Left lung (tissue), 10 donors: ENCODE measurements around the gene IL4. TPM values are rescaled to one million over a fixed set of nuclear protein-coding genes. Genes with fewer than 3 reads are reported as not detected.

ENCODE experiments used
- ATAC-seq: fragments of 200-7000 bp; cut with Tn5 transposase; one replicate; pipeline ENCODE4 v1.9.1; 2020; ENCODE audit warnings: moderate library complexity
- DNase-seq, 4 donors: peaks; one replicate each; pipeline ENCODE4 v3.0.0-alpha.2; 2013 to 2020
- H3K27ac ChIP-seq, 2 donors: fragments of 200-600 bp; sonication (generic) in 1 of 2; one replicate each; pipeline versions ENCODE4 v1.5.0 to v1.8.0; 2020 to 2021
- H3K27me3 ChIP-seq, 2 donors: fragments of 200-600 bp; sonication (generic) in 1 of 2; one replicate each; pipeline versions ENCODE4 v1.5.0 to v1.8.0; 2020 to 2021
- H3K36me3 ChIP-seq, 2 donors: fragments of 200-600 bp; sonication (generic) in 1 of 2; one replicate each; pipeline versions ENCODE4 v1.5.0 to v1.8.0; 2020 to 2021
- H3K4me1 ChIP-seq, 2 donors: fragments of 200-600 bp; one replicate each; pipeline ENCODE4 v1.8.0; 2021
- H3K4me3 ChIP-seq, 2 donors: fragments of 200-600 bp; sonication (generic) in 1 of 2; one replicate each; pipeline versions ENCODE4 v1.5.0 to v1.8.0; 2020 to 2021; ENCODE audit warnings: mild to moderate bottlenecking in 1 of 2
- H3K9me3 ChIP-seq, 2 donors: fragments of 200-600 bp; sonication (generic) in 1 of 2; one replicate each; pipeline versions ENCODE4 v1.5.0 to v1.8.0; 2020 to 2021
- intact Hi-C, 2 donors: fragments of 100-400 bp; cut with DNase I; formaldehyde crosslinking; loops; one replicate each; pipeline versions ENCODE4 v1.11.2 to v1.14.2; 2022
- polyA plus RNA-seq, 6 donors: library from polyadenylated mRNA; unstranded; fragments of 120-200 nt; gene quantifications; one replicate each; pipeline ENCODE4 v1.2.1, GENCODE V29; 2013; ENCODE audit not compliant: insufficient read length in 6 of 6
- total RNA-seq, 2 donors: library from RNA; stranded (reverse); fragmentation: NEBNext Ultra II Directional; extraction: Animal tissue kit (Norgen Biotek cat#: 25700); gene quantifications; one replicate each; pipeline ENCODE4 v1.2.1, GENCODE V29; 2021
- TF ChIP-seq, protein P1 (sequence below), 2 donors: fragments of 200-600 bp; sonication (generic) in 1 of 2; IDR thresholded peaks; one replicate each; pipeline versions ENCODE4 v1.5.0 to v1.8.0; 2021; ENCODE audit warnings: antibody characterized with exemption in 2 of 2
- donor health status: DM: no; HTN: yes; CAD: no.
- donor health status: DM: no; HTN: no; CAD: no.

The IL4 gene
- total and polyA plus RNA-seq, 8 donors, result 0.27 to 0.84 (median 0.44) TPM; not detected in 4

- DNase-seq, result no peak
- H3K4me1 ChIP-seq, result no peaks in the 10 kb centered on the region
- H3K27ac ChIP-seq, result no peak overlapping the region
- TF ChIP-seq, protein P1, sequence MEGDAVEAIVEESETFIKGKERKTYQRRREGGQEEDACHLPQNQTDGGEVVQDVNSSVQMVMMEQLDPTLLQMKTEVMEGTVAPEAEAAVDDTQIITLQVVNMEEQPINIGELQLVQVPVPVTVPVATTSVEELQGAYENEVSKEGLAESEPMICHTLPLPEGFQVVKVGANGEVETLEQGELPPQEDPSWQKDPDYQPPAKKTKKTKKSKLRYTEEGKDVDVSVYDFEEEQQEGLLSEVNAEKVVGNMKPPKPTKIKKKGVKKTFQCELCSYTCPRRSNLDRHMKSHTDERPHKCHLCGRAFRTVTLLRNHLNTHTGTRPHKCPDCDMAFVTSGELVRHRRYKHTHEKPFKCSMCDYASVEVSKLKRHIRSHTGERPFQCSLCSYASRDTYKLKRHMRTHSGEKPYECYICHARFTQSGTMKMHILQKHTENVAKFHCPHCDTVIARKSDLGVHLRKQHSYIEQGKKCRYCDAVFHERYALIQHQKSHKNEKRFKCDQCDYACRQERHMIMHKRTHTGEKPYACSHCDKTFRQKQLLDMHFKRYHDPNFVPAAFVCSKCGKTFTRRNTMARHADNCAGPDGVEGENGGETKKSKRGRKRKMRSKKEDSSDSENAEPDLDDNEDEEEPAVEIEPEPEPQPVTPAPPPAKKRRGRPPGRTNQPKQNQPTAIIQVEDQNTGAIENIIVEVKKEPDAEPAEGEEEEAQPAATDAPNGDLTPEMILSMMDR (IDR thresholded peaks at IDR 0.05), result no peak
- H3K4me3 ChIP-seq, result no peak overlapping the region
- H3K9me3 ChIP-seq, result no peaks in the 10 kb centered on the region
- no peaks in the 10 kb centered on the region for H3K36me3 ChIP-seq
- intact Hi-C loops, result no loop called here
- no peaks in the 10 kb centered on the region for H3K27me3 ChIP-seq
- no peak for ATAC-seq
These were observed 52.0 kb downstream of the IL4 start for GRCh38 chr5:132725745-132726144.

DNA sequence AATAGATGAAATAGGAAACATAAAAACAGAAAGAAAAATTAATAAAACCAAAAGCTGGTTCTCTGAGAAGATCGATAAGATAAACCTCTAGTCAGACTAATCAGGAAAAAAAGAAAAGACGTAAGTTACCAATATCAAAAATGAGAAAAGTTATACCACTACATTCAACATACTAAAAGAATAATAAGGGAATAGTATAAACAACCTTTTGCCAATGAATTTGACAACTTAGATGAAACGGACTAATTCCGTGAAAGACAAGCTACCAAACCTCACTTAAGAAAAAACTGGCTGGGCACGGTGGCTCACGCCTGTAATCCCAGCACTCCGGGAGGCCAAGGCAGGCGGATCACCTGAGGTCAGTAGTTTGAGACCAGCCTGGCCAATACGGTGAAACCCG, 56.1 kb downstream of the IL4 start:
- no peak for ATAC-seq
- intact Hi-C loops, result no loop called here

More for the DNA sequence above, 56.1 kb downstream of the IL4 start:
- TF ChIP-seq, protein P1 (IDR thresholded peaks at IDR 0.05), result no peak
- H3K4me3 ChIP-seq, result no peak overlapping the region
- no peaks in the 10 kb centered on the region for H3K36me3 ChIP-seq
- no peak for DNase-seq
- H3K27me3 ChIP-seq, result no peaks in the 10 kb centered on the region
- no peaks in the 10 kb centered on the region for H3K4me1 ChIP-seq
- H3K27ac ChIP-seq, result no peak overlapping the region
- no peaks in the 10 kb centered on the region for H3K9me3 ChIP-seq

Other genes starting within 250 kb of the IL4 start
- gene IRF1, start 183.2 kb upstream of the IL4 start, total RNA-seq, result 10 to 100 TPM; 41.4 to 93.3 TPM
- 10 to 100 TPM; 15.1 to 23.2 (median 17.8) TPM for gene IRF1, start 183.2 kb upstream of the IL4 start, polyA plus RNA-seq
- gene IL5, start 130.5 kb upstream of the IL4 start, total RNA-seq, result not detected
- under 1 TPM in 5 of 6 donors, not detected in 1; 0.31 to 0.61 (median 0.36) TPM for gene IL5, start 130.5 kb upstream of the IL4 start, polyA plus RNA-seq
- gene RAD50, start 117.0 kb upstream of the IL4 start, total RNA-seq, result 10 to 100 TPM; 35.3 to 39.9 TPM
- gene RAD50, start 117.0 kb upstream of the IL4 start, polyA plus RNA-seq, result 10 to 100 TPM; 35.4 to 50.0 (median 45.0) TPM
- gene IL13, start 15.8 kb upstream of the IL4 start, total RNA-seq, result not detected
- under 1 TPM in 2 of 6 donors, not detected in 4; 0.15 to 0.16 TPM for gene IL13, start 15.8 kb upstream of the IL4 start, polyA plus RNA-seq
- 10 to 100 TPM in 1 of 2 donors, 1 to 10 TPM in 1; 8.9 to 15.2 TPM for gene KIF3A, start 63.6 kb downstream of the IL4 start, total RNA-seq
- gene KIF3A, start 63.6 kb downstream of the IL4 start, polyA plus RNA-seq, result 10 to 100 TPM; 24.3 to 30.4 (median 26.5) TPM
- 1 to 10 TPM; 1.1 to 1.8 TPM for gene CCNI2, start 73.4 kb downstream of the IL4 start, total RNA-seq
- 1 to 10 TPM in 2 of 6 donors, under 1 TPM in 4; 0.42 to 2.5 (median 0.81) TPM for gene CCNI2, start 73.4 kb downstream of the IL4 start, polyA plus RNA-seq
- gene SEPTIN8, start 103.2 kb downstream of the IL4 start, total RNA-seq, result 10 to 100 TPM; 38.8 to 53.8 TPM
- gene SEPTIN8, start 103.2 kb downstream of the IL4 start, polyA plus RNA-seq, result 10 to 100 TPM; 54.8 to 73.8 (median 61.9) TPM
- under 1 TPM in 1 of 2 donors, not detected in 1; 0.16 TPM for gene SOWAHA, start 139.3 kb downstream of the IL4 start, total RNA-seq
- gene SOWAHA, start 139.3 kb downstream of the IL4 start, polyA plus RNA-seq, result under 1 TPM in 1 of 6 donors, not detected in 5; 0.07 TPM
- gene SHROOM1, start 156.7 kb downstream of the IL4 start, total RNA-seq, result 10 to 100 TPM; 15.8 to 20.6 TPM
- gene SHROOM1, start 156.7 kb downstream of the IL4 start, polyA plus RNA-seq, result 10 to 100 TPM in 2 of 6 donors, 1 to 10 TPM in 4; 8.1 to 14.7 (median 9.2) TPM
- under 1 TPM; 0.26 to 0.39 TPM for gene GDF9, start 192.5 kb downstream of the IL4 start, total RNA-seq
- gene GDF9, start 192.5 kb downstream of the IL4 start, polyA plus RNA-seq, result 1 to 10 TPM; 1.0 to 1.6 (median 1.2) TPM
- 100 to 1,000 TPM; 386 to 507 TPM for gene UQCRQ, start 192.7 kb downstream of the IL4 start, total RNA-seq
- 100 to 1,000 TPM; 130 to 187 (median 150) TPM for gene UQCRQ, start 192.7 kb downstream of the IL4 start, polyA plus RNA-seq
- gene LEAP2, start 199.7 kb downstream of the IL4 start, total RNA-seq, result 1 to 10 TPM; 1.2 to 1.9 TPM
- 1 to 10 TPM; 3.2 to 6.0 (median 4.4) TPM for gene LEAP2, start 199.7 kb downstream of the IL4 start, polyA plus RNA-seq